ENCODE data around the gene GATAD2B. TPM values are rescaled to one million over a fixed set of nuclear protein-coding genes. Genes with fewer than 3 reads are reported as not detected.

GATAD2B gene
- polyA plus RNA-seq, 1 donor from 2014 or later: 12.8 TPM

- no peak overlapping the region for H3K27ac ChIP-seq (ENCODE audit: low read length)
Measured at GRCh38 chr1:153805042-153805745, 117.6 kb downstream of the GATAD2B start.

DNA sequence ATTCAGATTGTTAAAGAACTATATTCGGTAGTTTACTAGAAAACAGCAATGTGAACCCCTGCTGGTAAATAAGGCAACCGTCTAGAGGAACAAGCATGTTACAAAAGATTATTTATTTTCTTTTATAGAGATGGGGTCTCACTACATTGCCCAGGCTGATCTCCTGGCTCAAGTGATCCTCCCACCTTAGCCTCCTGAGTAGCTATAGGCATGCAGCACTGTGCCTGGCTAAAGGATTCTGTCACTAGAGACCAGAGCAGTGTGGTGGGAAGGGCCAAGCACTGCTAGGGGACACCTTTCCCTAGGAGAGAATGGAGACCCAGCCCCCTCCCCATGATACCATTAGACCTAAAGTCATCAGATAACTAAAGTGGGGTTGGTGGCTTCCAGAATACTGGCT is 118.7 kb downstream of the GATAD2B start:
- TF ChIP-seq SMC3 (conservative IDR thresholded peaks at IDR 0.05; ENCODE audit: poor library complexity): no peak
- TF ChIP-seq, protein P1, sequence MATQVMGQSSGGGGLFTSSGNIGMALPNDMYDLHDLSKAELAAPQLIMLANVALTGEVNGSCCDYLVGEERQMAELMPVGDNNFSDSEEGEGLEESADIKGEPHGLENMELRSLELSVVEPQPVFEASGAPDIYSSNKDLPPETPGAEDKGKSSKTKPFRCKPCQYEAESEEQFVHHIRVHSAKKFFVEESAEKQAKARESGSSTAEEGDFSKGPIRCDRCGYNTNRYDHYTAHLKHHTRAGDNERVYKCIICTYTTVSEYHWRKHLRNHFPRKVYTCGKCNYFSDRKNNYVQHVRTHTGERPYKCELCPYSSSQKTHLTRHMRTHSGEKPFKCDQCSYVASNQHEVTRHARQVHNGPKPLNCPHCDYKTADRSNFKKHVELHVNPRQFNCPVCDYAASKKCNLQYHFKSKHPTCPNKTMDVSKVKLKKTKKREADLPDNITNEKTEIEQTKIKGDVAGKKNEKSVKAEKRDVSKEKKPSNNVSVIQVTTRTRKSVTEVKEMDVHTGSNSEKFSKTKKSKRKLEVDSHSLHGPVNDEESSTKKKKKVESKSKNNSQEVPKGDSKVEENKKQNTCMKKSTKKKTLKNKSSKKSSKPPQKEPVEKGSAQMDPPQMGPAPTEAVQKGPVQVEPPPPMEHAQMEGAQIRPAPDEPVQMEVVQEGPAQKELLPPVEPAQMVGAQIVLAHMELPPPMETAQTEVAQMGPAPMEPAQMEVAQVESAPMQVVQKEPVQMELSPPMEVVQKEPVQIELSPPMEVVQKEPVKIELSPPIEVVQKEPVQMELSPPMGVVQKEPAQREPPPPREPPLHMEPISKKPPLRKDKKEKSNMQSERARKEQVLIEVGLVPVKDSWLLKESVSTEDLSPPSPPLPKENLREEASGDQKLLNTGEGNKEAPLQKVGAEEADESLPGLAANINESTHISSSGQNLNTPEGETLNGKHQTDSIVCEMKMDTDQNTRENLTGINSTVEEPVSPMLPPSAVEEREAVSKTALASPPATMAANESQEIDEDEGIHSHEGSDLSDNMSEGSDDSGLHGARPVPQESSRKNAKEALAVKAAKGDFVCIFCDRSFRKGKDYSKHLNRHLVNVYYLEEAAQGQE (IDR thresholded peaks at IDR 0.05; ENCODE audit: borderline replicate concordance): no peak
- TF ChIP-seq TAF1 (IDR thresholded peaks at IDR 0.05; ENCODE audit: low read depth): no peak
- TF ChIP-seq POLR2AphosphoS5 (IDR thresholded peaks at IDR 0.05): no peak
- TF ChIP-seq EP300 (conservative IDR thresholded peaks at IDR 0.05; ENCODE audit: poor library complexity, severe bottlenecking): no peak
- TF ChIP-seq MXI1 (conservative IDR thresholded peaks at IDR 0.05; ENCODE audit: poor library complexity, severe bottlenecking): no peak
- no peaks in the 10 kb centered on the region for H3K36me3 ChIP-seq (ENCODE audit: insufficient read depth, low read length)
- H3K9me3 ChIP-seq (ENCODE audit: low read length): no peaks in the 10 kb centered on the region
- H3K4me2 ChIP-seq (ENCODE audit: low read length): no peak overlapping the region
- H3K27ac ChIP-seq (ENCODE audit: low read length): no peak overlapping the region
- H4K20me1 ChIP-seq (ENCODE audit: insufficient read depth): no peaks in the 10 kb centered on the region
- H3K79me2 ChIP-seq (replicated peaks; ENCODE audit: insufficient read depth, low read length): no peaks in the 10 kb centered on the region
- H2AFZ ChIP-seq (ENCODE audit: low read depth, low read length): no peak overlapping the region
- H3K9me2 ChIP-seq (ENCODE audit: insufficient read depth, low read length): no peaks in the 10 kb centered on the region
- no peak overlapping the region for H3K4me3 ChIP-seq (ENCODE audit: low read length)
- no peaks in the 10 kb centered on the region for H3K27me3 ChIP-seq (ENCODE audit: insufficient read depth, low read depth, low read length)
- H3F3A ChIP-seq (ENCODE audit: insufficient read depth, low read length, poor library complexity, severe bottlenecking): no peaks in the 10 kb centered on the region
- H3K9ac ChIP-seq (ENCODE audit: low read length): no peak overlapping the region

More at GRCh38 chr1:153805042-153805745, 117.6 kb downstream of the GATAD2B start:
- no peaks in the 10 kb centered on the region for H3K9me2 ChIP-seq (ENCODE audit: insufficient read depth, low read length)
- H3K27me3 ChIP-seq (ENCODE audit: insufficient read depth, low read depth, low read length): no peaks in the 10 kb centered on the region
- no peak overlapping the region for H3K4me2 ChIP-seq (ENCODE audit: low read length)
- no peaks in the 10 kb centered on the region for H3K9me3 ChIP-seq (ENCODE audit: low read length)
- H3K79me2 ChIP-seq (replicated peaks; ENCODE audit: insufficient read depth, low read length): no peaks in the 10 kb centered on the region
- H3K4me3 ChIP-seq (ENCODE audit: low read length): no peak overlapping the region
- no peaks in the 10 kb centered on the region for H4K20me1 ChIP-seq (ENCODE audit: insufficient read depth)
- no peak for TF ChIP-seq CTCF (IDR thresholded peaks at IDR 0.05; ENCODE audit: poor library complexity, severe bottlenecking)
- TF ChIP-seq, protein P1 (IDR thresholded peaks at IDR 0.05; ENCODE audit: borderline replicate concordance): no peak
- TF ChIP-seq TAF1 (IDR thresholded peaks at IDR 0.05; ENCODE audit: low read depth): no peak
- no peak for TF ChIP-seq EP300 (conservative IDR thresholded peaks at IDR 0.05; ENCODE audit: poor library complexity, severe bottlenecking)
- TF ChIP-seq SMC3 (conservative IDR thresholded peaks at IDR 0.05; ENCODE audit: poor library complexity): no peak
- TF ChIP-seq POLR2AphosphoS5 (IDR thresholded peaks at IDR 0.05): no peak
- no peak for TF ChIP-seq RAD21 (conservative IDR thresholded peaks at IDR 0.05)
- no peak for TF ChIP-seq MXI1 (conservative IDR thresholded peaks at IDR 0.05; ENCODE audit: poor library complexity, severe bottlenecking)
- no peak for TF ChIP-seq EZH2 (IDR thresholded peaks at IDR 0.05; ENCODE audit: borderline replicate concordance, insufficient read depth, low read length, poor library complexity, severe bottlenecking)
- no peaks in the 10 kb centered on the region for H3K36me3 ChIP-seq (ENCODE audit: insufficient read depth, low read length)
- no peaks in the 10 kb centered on the region for H3F3A ChIP-seq (ENCODE audit: insufficient read depth, low read length, poor library complexity, severe bottlenecking)
- no peak overlapping the region for H2AFZ ChIP-seq (ENCODE audit: low read depth, low read length)
- no peak overlapping the region for H3K9ac ChIP-seq (ENCODE audit: low read length)
